GM18861 (cell line): ENCODE results near the gene STOX2.

Experiments used
- ATAC-seq: cut with Tn5 transposase; IDR thresholded peaks from one replicate; pipeline ENCODE4 v1.9.1; 2021; ENCODE audit not compliant: unreplicated experiment

The STOX2 gene

GRCh38 chr4:183977707-183978106 lies 72.6 kb downstream of the STOX2 start:
- ATAC-seq = no peak

GRCh38 chr4:183984566-183984965 lies 79.5 kb downstream of the STOX2 start:
- no peak for ATAC-seq

GRCh38 chr4:183985786-183986185 lies 80.7 kb downstream of the STOX2 start:
- no peak for ATAC-seq

GRCh38 chr4:183986291-183986970 lies 81.3 kb downstream of the STOX2 start:
- no peak for ATAC-seq

DNA sequence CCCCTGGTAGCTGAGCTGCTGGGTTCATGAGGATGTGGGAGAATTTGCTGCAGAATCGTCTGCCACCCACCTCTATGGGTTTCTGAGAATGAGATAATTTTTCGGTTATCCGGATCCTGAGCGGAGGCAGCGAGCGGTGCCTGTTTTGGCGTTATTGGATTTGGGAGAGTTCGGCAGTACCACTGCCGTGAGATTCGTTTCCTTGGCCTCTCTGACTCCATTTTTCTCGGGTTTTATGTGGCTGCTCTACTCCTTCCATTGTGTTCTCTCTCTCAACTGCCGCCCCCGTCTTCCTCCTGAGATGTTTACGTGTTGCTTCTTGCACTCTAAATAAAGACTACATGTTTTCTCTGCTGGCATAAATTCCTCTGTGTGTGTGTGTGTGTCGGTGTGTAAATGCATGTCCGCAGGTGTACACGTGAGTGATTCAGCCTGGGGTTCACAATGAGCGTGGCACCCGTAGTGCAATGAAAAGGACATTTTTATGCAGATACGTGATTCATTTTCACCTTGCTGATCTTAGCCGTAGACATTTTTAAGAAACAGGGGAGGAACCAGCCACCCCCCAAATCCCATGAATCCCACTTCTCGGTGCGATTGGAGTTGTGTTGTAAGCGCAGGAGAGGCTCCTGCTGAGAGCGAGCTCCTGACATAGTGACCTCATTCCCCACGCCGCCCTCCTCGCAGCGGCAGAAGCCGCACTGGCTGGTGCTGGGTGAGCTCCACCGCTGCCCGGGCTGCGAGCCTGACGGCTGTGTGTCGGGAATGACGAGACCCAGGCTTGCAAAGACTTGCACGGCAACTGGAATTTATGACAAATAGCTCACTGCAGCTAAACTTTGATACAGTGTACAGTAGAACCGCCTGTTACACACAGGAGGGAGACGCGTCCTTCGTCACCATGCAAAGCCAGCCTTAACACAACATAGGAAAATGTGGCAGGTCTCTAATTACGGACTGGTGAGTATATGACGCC lies 82.2 kb downstream of the STOX2 start:
- ATAC-seq = no peak

DNA sequence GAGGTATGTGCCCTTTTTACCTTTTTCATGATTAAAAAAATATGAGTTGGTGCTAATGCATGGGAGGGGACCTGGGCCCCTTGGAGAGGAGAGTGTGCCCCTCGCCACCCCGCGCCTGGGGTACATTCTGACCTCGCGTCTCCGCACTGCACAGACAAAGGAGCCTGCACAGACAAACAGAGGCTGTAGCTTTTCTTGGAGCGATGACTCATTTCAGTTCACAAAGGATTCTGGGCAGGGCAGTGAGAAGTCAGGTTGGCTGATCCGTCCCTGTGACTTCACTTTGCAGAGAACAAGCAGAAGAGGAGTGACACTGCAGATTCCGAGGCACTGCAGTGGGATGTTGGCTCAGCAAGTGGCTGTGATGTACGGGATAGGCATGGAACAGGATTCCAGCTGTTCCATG lies 82.9 kb downstream of the STOX2 start:
- no peak for ATAC-seq

DNA sequence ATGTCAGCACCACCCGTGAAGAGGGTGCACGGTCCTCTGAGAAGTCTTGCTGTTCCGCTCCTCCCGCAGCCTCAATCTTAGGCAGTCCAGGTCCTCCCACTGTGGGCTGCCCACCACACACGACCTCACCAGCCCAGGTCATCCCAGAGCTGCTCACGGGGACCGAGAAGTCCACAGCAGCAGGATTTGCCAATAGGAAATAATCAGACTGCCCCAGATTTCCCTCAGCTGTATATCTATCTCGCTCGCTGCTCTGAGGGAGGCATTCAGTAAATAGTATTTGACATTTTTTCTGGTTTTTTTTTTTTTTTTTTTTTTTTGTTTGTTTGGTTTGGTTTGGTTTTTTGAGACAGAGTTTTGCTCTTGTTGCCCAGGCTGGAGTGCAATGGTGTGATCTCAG lies 83.8 kb downstream of the STOX2 start:
- no peak for ATAC-seq

DNA sequence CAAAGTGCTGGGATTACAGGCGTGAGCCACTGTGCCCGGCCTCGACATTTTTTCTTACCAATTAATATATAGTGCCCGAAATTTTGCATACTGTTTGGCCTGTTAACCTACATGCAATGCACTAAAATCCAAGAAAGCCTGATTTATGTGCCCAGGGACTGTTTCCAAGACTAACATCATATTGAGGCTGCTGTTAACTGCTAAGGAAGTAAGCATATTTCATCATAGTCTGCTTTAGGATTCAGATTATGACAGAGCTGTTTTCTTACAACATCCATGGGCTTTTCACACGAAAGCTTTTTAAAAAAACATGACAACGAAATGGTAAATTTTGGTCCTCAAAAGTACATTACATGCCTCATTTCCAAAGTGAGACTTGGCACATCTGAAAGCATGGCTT lies 84.4 kb downstream of the STOX2 start:
- ATAC-seq = no peak

DNA sequence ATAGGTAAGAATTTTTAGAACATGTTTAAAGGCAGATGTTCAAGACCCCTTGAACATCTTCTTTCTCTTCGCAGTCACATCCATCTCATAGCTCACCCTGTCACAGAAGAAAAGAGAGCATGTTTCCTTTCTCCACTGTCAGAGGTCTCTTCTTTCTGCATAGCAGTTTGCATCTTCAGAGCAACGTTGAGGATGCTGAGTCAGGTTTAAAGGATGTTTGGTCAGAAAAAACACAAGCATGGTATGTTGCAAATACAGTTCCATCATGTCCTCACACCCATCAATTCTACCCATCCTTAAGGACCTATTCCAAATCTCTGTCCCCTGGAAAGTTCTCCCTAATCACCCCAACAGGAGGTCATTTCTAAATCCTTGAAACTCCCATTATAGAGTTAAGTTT lies 84.8 kb downstream of the STOX2 start:
- ATAC-seq = no peak

GRCh38 chr4:183993676-183994075 lies 88.6 kb downstream of the STOX2 start:
- no peak for ATAC-seq

GRCh38 chr4:183995570-183995969 lies 90.5 kb downstream of the STOX2 start:
- no peak for ATAC-seq

DNA sequence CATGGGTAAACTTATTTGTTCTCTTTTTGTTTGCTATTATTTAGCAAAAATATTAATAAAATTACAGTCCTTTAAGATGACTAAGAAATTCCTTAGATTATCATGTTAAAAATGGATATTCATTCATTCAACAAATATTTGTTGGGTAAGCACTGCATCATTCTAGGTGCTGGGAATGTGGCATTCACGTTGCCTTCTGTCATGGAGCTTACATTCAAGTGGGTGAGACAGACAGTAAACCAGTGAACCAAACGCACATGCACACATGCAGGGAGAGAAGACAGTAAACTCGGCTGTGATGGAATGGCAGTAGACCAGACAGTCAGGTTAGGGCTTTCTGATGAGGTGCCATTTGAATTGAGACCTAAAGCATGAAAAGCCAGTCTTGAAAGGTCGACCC lies 91.8 kb downstream of the STOX2 start:
- ATAC-seq = no peak

GRCh38 chr4:183999435-183999834 lies 94.3 kb downstream of the STOX2 start:
- no peak for ATAC-seq

DNA sequence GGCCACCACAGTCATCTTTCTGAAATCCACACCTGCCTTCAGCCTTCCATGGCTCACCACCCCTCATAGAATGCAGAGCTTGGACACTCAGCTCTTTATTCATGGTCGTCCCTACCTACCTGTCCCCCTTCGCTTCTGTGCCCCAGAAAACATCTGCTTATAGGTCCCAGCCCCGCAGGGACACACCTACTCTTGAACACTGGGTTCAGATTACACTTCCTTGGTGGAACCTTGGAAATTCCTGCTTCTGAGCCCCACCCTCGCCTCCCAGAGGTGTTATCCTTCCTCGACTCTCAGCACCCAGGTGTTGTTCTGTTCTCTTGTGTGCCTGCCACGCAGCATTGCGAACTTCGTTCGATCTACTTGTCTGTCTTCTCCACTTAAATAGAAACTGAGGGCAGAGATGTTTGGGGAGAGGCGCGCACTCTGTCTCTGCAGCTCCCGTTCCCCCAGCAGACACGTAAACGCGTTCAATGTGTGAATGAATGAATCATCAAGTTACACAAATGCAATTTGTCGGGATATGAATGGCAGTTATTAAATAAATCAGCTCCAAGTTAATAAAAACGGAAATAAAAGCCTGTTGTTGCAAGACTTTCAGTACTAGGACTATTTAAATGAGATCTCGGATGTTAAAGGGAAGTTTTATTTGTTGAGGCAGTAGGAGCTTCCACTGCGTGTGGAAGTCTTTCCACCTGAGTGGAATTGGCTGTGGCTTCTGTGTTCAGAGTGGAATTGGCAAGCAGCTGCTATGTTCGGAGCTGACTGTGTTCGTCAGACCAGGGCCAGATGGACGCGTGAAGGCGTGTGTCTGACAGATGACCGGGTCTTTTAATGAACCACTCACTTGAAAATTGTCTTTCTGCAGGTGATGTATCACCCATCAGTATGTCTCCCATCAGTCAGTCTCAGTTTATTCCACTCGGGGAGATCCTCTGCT lies 95.6 kb downstream of the STOX2 start:
- ATAC-seq = no peak

DNA sequence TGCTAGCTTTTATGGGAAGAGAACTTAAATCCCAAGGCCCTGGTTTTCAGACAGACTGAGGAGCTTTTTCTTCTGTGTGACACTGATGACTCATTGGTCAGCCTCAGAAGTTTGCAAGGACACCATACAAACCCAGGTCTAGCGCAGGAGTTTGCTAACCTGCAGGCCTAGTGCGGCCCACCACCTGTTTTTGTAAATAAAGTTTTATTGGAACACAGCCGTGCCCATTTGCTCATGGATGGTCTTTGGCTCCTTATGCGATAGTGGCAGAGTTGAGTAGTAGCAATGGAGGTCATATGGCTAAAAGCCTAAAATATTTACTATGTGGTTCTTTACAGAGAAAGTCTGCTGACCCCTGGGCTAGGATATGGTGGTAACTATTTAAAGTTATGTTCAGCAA lies 98.3 kb downstream of the STOX2 start:
- ATAC-seq = no peak

DNA sequence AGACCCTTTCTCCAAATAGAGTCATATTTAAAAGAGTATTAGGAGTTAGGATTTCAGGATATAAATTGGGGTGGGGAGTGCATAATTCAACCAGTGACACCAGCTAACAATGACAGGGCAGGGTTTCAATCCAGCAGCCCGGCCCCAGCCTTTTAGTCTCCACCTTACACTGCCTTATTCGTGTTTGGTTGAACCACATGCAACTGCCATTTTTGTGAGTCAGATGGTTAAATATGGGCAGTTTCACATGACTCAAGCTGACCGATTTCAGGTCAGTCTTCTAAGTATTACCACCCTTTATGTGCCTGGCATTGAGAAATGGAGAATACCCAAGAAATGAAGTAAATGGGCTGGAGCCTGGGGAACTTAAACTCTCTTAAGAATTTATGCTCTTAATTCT lies 102.8 kb downstream of the STOX2 start:
- ATAC-seq = no peak

DNA sequence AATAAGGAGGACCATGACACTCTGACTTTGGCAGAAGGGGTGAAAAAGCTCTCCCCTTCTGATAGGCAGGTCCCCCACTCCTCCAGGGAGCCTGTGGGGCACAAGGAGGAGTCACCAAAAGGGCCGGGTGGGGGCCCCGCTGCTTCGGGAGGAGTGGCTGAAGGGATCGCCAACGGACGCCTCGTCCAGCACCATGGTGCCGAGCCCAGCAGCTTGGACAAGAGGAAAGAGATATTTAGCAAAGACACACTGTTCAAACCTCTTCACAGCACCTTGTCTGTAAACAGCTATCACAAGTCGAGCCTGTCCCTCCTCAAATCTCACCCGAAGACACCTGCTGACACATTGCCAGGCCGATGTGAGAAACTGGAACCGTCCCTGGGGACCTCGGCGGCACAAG lies 105.6 kb downstream of the STOX2 start:
- ATAC-seq = no peak

DNA sequence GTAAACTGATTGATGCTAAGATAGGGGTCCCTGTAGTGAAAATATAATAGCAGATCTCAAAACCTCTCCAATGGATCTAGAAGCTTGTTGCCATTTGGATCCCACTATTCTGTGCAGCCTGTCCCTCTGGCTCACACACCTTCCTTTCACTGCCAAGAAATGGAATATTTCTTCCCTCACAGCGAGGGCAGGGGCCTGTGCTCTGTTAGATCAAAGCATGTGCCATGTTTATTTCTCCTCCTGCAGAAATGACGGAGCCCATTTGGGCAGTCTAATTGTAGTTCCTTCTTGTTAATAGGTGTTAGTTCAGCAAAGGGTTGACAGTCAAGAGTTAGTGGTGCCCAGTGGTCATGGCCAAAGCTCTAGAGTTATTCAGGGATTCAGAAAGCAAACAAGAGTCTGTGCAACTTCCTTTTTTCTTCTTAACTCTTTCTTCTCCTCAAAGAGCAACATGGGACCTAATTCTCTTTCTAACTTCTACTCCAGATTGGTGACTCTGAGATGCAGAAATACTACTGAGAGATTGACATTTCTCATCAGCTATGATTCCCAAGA lies 106.8 kb downstream of the STOX2 start:
- no peak for ATAC-seq

DNA sequence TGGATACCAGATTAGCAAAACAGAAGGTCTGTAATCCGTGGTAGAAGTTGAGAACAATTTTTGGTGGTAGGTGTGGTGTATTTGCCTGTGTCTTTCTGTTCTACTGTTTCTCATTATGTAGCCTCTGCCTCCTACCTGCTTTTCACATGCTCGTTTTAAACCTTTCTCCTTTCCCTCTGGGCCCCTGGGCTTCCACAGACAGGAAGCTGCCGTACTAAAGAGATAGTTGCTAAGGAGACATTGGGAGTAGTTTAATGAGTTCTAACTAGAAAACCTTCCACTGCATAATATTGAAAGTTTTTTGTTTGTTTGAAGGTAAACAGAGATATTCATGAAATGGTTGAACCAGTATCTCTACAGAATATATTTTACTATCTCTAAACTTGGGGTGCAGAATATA lies 107.8 kb downstream of the STOX2 start:
- no peak for ATAC-seq

- no peak for ATAC-seq
Observed at GRCh38 chr4:184014301-184014700, 109.2 kb downstream of the STOX2 start.
